Ovary (tissue), 9 donors: ENCODE data around the gene GALNT15. TPM values are rescaled to one million over a fixed set of nuclear protein-coding genes. Genes with fewer than 3 reads are reported as not detected.
A peak's percentile ranks its signal among the peaks of the same experiment; 100 is the strongest.

Experiments
- DNase-seq, 5 donors: peaks; one replicate each; pipeline ENCODE4 v3.0.0-alpha.2; 2019 to 2020
- H3K27ac ChIP-seq, 2 donors: fragments of 200-600 bp; one replicate each; pipeline versions ENCODE4 v1.5.1 to v1.8.0; 2019 to 2022
- H3K27me3 ChIP-seq: fragments of 200-600 bp; one replicate; pipeline ENCODE4 v1.8.0; 2022
- H3K36me3 ChIP-seq: fragments of 200-600 bp; sonication (generic); one replicate; pipeline ENCODE4 v1.5.1; 2019
- H3K4me1 ChIP-seq: one replicate; pipeline ENCODE4 v1.8.1; 2013; ENCODE audit warnings: mild to moderate bottlenecking, moderate library complexity; ENCODE audit not compliant: insufficient read depth
- H3K4me3 ChIP-seq: fragments of 200-600 bp; sonication (generic); one replicate; pipeline ENCODE4 v1.5.1; 2017
- H3K9me3 ChIP-seq, 2 donors: fragments of 200-600 bp in 1 of 2; sonication (generic) in 1 of 2; one replicate each; pipeline versions ENCODE4 v1.5.1 to v1.8.1; 2013 to 2019; ENCODE audit warnings: mild to moderate bottlenecking in 1 of 2, moderate library complexity in 1 of 2
- CTCF ChIP-seq, 3 donors: fragments of 450-650 bp in 2 of 3; fragments of 200-600 bp in 1 of 3; IDR thresholded peaks; one replicate each; pipeline versions ENCODE4 v1.5.1 to v1.8.0; 2016 to 2022; ENCODE audit warnings: antibody characterized with exemption in 3 of 3, mild to moderate bottlenecking in 1 of 3
- EP300 ChIP-seq: sonication (generic); formaldehyde crosslinking; IDR thresholded peaks from one replicate; pipeline ENCODE4 v1.6.1; 2017; ENCODE audit warnings: antibody characterized with exemption
- POLR2A ChIP-seq: fragments of 450-650 bp; IDR thresholded peaks from one replicate; pipeline ENCODE4 v1.6.1; 2017; ENCODE audit warnings: antibody characterized with exemption, mild to moderate bottlenecking, moderate library complexity
- WGBS, 3 donors: extraction: QIAGEN DNeasy Blood & Tissue Kit in 1 of 3; methylation state at CpG; one replicate each; pipeline versions ENCODE4 v1.1.5 to v1.1.7; 2013 to 2017; 5-methylcytosine and 5-hydroxymethylcytosine counted together
- intact Hi-C, 4 donors: fragments of 100-400 bp; cut with DNase I; formaldehyde crosslinking; loops; one replicate each; pipeline versions ENCODE4 v1.11.0 to v1.15.1; 2022 to 2023
- polyA plus RNA-seq, 2 donors: library from polyadenylated mRNA; stranded (reverse); fragments of 200-250 nt in 1 of 2; fragments of 350-450 nt in 1 of 2; fragmentation: Illumina TruSeq in 1 of 2; extraction: RNeasy Lipid Tissue Mini Kit (QIAGEN cat#74804) in 1 of 2; gene quantifications; one replicate each; pipeline ENCODE4 v1.2.3, GENCODE V29; 2013 to 2014
- total RNA-seq, 7 donors: library from RNA; depleted of rRNA in 2 of 7; stranded (reverse); fragments of >200 nt in 2 of 7; fragmentation: NEBNext Ultra II Directional in 3 of 7; extraction: Animal tissue kit (Norgen Biotek cat#: 25700) in 3 of 7; gene quantifications; one replicate each; pipeline versions ENCODE4 v1.1.0 to v1.2.4, GENCODE V29; 2016 to 2023
- donor health status: DM: no; HTN: no; CAD: no; lungs with moderate emphysema.
- donor health status: DM: no; HTN: no; CAD: no.
- donor health status: Bipolar disorder and iron deficiency.
- donor health status: DM: yes; HTN: yes; CAD: no.
- donor health status: DM: no; HTN: no; CAD: no.
- donor health status: DM: yes; HTN: yes; CAD: no.

GALNT15 gene
- total and polyA plus RNA-seq, 9 donors = 14.5 to 118 (median 28.5) TPM

GRCh38 chr3:16234281-16234680 lies 59.8 kb downstream of the GALNT15 start:
- Histone ChIP-seq H3K36me3 (no peaks in the 10 kb centered on the region), H3K27me3 (no peaks in the 10 kb centered on the region), H3K27ac (no peak overlapping the region), H3K4me1 (peaks cover 10% of the 10 kb centered on the region), H3K4me3 (no peak overlapping the region), H3K9me3 (no peaks in the 10 kb centered on the region)
- WGBS, 3 donors = 90 to 98% (median 96%) methylated on average over 2 of the region's 2 CpGs
- TF ChIP-seq EP300 (no peak), CTCF (IDR thresholded peaks at IDR 0.05) (no peak), POLR2A (no peak)
- intact Hi-C loops = no loop called here
- DNase-seq = no peak

GRCh38 chr3:16236030-16236639 lies 61.7 kb downstream of the GALNT15 start:
- no peaks in the 10 kb centered on the region for H3K36me3 ChIP-seq
- no peaks in the 10 kb centered on the region for H3K9me3 ChIP-seq
- 58 to 75% (median 59%) methylated on average over 4 of the region's 4 CpGs for WGBS, 3 donors
- peak in 1 of 5 donors; percentile 46 for DNase-seq
- H3K4me1 ChIP-seq = peaks cover 15% of the 10 kb centered on the region
- intact Hi-C loops = loop anchor here in 1 of 4 donors (5.0 kb wide), 1 partner anchor 54 kb away; no protein-coding TSS in a partner anchor
- H3K4me3 ChIP-seq = no peak overlapping the region
- H3K27me3 ChIP-seq = no peaks in the 10 kb centered on the region
- peak overlapping the region in 1 of 2 donors; percentile 74 for H3K27ac ChIP-seq
- TF ChIP-seq EP300 (no peak), CTCF (IDR thresholded peaks at IDR 0.05) (no peak), POLR2A (no peak)

GRCh38 chr3:16236856-16237393 lies 62.4 kb downstream of the GALNT15 start:
- TF ChIP-seq EP300 (no peak), CTCF (IDR thresholded peaks at IDR 0.05) (no peak), POLR2A (no peak)
- Histone ChIP-seq H3K27ac (peak overlapping the region; percentile 48 to 74), H3K9me3 (no peaks in the 10 kb centered on the region), H3K36me3 (no peaks in the 10 kb centered on the region), H3K4me1 (peaks cover 15% of the 10 kb centered on the region), H3K27me3 (no peaks in the 10 kb centered on the region), H3K4me3 (no peak overlapping the region)
- intact Hi-C loops = loop anchor here in 1 of 4 donors (5.0 kb wide), 1 partner anchor 55 kb away; no protein-coding TSS in a partner anchor
- 7 to 19% (median 8%) methylated on average over 3 of the region's 3 CpGs for WGBS, 3 donors
- peak; percentile 38 to 55 (median 53) for DNase-seq

GRCh38 chr3:16239086-16239770 lies 64.7 kb downstream of the GALNT15 start:
- TF ChIP-seq EP300 = no peak
- TF ChIP-seq POLR2A = no peak
- peak overlapping the region in 1 of 2 donors; percentile 67 for H3K27ac ChIP-seq
- DNase-seq = peak in 2 of 5 donors; percentile 31 to 63
- H3K36me3 ChIP-seq = no peaks in the 10 kb centered on the region
- WGBS, 3 donors = 58 to 62% (median 59%) methylated on average over 3 of the region's 3 CpGs
- no peaks in the 10 kb centered on the region for H3K27me3 ChIP-seq
- peaks cover 15% of the 10 kb centered on the region for H3K4me1 ChIP-seq
- intact Hi-C loops = loop anchor here in 1 of 4 donors (5.0 kb wide), 1 partner anchor 57 kb away; no protein-coding TSS in a partner anchor
- H3K9me3 ChIP-seq = no peaks in the 10 kb centered on the region
- H3K4me3 ChIP-seq = no peak overlapping the region
